GM19238 (cell line): ENCODE measurements around the gene GPATCH2.

Experiments
- DNase-seq: peaks from one replicate; pipeline ENCODE4 v3.0.0; 2011; ENCODE audit warnings: low spot score; ENCODE audit not compliant: insufficient read length

The GPATCH2 gene

DNA sequence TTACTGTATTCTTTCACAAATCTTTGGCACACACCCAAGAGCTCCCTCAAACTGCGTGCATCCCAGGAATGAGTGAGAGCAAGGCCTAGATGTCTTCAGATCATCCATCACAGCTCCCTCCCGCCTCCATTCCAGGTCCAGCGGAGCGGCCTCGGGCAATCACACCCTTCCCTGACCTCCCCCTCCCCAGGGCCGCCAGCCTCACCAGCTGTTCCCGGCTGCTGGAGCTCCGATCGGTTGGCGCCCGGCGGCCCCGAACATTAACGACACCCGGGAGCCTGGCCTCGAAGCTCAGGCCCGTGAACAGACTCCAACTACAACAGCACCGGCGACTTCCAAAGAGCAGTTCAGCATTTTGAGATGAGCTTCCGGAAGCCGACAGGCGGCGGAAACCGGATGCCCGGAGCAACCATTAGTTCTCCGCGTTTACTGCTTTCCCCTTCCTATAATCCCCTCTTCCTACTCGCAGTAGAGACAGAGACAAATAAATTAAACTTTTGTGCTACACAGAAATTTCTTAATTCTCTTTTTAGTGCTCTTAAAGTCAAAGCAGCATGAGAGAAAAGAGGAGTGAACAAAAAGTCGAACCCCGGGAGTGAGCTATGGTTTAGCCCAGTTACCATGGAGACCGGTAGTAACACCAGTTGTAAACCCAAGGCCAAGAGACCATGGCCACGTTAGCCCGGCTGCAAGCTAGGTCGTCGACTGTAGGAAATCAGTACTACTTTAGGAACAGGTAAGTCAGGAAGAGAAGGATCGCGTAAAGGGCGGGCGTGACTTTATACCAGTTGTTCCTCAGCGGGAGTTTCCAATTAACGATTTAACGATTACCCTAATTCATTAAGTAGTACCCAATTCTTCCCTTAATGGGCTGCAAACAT is at the start of gene GPATCH2, which contains the start of gene SPATA17:
TSS of gene GPATCH2 (minus strand) at position 380 of the 881 bp plus-strand sequence. CDS start at position 261, 119 bp downstream.
TSS of gene SPATA17 (plus strand) at position 634 of the 881 bp plus-strand sequence. CDS start at position 669, 35 bp downstream.
- peak; percentile 66 for DNase-seq

DNA sequence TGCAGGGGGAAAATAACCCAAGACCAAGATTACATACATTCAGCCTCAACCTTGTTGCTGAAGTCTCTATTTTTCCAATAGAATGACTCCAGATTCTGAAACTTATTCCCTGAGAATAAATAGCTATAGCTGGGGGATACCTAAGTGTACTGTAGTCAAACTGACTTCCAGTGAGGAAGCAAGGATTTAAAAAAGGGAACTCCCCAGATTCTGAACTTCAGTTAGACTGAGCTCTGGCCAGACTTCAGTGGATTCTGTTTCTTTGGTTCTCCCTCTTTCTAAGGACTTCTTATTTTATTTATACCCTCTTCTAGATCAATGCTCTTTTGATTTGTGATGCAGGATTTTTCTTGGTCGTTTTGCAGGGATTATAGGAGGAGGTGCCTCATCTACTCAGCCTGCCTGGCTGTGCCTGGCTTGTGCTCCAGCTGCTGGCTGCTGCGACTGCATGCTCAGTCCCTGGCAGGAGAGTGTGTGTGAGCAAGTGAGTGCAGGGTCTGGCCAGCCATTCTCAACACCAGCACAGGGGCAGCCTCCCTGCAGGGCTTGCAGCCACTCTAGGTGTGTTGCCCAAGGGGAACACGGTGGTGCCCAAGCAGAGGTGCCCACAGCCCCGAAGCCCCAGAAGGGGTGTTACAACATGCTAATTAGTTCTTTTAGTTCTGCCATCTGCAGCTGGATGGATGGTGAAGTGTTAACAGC is 43.3 kb upstream of the GPATCH2 start:
- no peak for DNase-seq

DNA sequence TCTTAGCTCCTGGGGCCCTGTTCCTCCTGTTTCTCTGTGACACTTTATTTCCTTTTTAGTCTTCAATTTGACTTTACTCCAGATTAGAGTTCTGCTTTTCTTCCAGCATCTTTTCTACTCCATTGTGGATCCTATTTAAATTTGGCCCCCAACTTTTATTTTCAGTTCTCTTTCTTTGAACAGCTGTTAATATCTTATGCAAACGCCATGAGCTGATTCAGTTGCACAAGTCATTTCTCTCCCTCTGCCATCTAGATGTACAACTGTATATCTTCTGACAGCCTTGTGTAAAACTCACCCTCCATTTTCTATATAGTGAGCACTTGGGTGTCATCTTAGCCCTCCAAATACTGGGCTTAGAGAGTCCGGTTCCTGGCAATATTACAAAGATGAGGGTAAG is 42.5 kb upstream of the GPATCH2 start:
- DNase-seq = no peak

DNA sequence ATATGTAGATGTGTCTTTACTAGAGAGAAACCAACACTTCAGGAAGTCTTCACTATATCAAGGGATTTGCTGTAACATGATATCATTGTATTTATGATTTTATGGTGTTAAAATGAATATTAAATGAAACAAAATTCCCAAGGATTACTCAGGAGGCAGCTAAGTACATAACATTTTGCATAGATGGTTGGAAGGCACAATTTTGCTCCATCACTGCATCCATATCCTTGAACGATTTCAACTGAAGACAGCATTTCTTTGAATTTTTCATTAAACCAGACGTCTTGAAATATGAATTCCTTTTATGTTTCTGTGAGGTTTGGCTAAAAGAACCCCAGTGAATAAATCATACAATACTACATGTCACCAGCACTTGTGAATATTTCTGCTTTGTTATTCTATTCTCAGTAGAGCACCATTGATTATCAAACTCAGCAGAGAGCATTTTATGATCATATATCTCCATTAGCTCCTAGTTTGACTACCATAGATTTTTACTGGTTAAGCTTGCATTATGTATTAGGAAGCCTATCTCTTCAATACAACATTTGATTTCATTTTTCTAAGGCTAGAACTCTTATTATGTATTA is 37.6 kb upstream of the GPATCH2 start:
- DNase-seq = no peak

DNA sequence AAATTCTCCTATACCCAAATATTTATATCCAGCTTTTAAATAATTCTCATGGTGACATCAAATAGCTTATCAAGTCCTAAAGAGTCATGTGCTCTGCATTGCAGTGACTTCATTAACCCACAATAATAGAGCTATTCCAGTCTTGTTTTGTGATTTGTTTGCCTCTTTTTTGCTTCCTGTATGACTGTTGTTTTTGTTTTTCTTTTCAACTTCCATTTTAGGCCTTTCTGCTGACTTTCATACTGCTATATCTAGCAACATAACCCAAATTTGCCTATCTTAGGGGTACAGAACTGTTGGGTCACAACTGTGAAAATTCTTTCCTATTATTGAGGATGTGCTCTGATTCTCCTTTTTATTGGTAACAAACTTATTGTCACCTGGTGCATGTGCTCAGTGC is 30.5 kb upstream of the GPATCH2 start:
- DNase-seq = no peak

DNA sequence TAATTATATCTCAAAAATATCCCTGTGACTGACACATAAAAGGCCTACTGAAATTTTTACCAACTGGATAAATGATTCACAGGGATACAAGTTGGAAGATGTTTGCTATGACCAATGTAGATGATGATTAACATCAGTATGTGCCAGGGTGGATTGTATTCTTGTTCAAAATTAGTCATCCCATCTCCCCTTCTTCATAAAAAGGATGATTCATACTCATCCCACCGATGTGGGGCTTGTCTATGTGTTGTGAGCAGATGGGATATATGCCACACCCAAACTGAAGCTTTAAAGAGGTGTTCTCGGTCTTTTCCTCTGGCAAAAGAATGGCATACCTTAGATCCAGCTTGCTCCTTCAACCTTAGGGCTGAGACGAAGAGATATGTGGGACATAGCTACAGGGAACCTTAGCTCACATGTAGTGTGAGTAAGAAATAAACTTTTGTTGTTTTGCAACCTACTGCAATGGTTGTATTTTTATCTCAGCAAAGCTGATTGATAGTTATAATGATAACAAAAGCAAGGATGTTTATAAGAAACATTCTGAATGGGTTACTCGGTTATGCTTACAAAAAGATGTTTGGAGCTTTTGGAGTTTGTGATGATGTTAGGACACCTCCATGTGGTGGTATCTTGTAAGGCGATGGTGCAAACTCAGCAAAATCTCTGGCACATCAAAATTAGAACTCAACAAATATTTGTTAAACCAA is 29.6 kb upstream of the GPATCH2 start:
- no peak for DNase-seq

DNA sequence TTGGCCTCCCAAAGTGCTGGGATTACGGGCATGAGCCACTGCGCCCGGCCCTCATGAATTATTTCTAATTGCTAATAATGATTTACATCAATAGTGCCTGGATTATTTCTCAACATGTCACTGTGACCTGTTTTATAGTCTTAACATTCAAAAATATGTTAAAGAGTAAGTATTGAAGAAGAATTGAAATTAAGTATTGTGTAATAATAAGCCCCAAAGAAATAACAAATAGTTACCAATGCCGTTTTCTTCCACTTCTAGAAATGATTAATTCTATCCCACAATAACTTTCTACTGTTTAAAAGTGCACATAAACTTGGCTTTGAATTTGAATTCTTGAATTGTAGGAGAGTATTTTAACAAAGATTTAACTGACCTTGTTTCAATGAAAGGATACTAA is 19.8 kb upstream of the GPATCH2 start:
- DNase-seq = no peak

DNA sequence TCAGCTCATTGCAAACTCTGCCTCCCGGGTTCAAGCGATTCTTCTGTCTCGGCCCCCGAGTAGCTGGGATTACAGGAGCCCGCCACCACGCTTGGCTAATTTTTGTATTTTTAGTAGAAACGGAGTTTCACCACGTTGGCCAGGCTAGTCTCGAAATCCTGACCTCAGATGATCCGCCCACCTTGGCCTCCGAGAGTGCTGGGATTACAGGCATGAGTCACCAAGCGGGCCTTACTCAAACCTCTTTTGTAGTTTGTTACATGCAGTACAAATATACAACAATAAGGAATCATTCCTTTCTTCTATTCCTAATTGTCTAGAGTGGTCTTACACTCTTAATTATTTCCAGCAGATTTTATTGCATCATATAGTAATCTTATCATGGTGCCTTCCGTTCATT is 16.9 kb upstream of the GPATCH2 start:
- DNase-seq = no peak

DNA sequence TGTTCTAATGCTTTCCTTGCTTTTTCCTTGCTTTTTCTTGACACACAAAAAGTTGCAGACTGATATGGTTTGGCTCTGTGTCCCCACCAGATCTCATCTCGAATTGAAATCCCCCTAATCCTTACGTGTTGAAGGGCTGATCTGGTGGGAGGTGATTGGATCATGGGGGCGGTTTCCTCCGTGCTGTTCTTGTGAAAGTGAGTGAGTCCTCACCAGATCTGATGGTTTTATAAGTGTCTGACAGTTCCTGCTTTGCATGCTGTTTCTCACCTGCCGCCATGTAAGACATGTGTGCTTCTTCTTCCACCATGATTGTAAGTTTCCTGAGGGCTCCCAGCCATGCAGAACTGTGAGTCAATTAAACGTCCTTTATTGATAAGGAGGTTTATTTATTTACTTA is 11.6 kb upstream of the GPATCH2 start:
- no peak for DNase-seq

DNA sequence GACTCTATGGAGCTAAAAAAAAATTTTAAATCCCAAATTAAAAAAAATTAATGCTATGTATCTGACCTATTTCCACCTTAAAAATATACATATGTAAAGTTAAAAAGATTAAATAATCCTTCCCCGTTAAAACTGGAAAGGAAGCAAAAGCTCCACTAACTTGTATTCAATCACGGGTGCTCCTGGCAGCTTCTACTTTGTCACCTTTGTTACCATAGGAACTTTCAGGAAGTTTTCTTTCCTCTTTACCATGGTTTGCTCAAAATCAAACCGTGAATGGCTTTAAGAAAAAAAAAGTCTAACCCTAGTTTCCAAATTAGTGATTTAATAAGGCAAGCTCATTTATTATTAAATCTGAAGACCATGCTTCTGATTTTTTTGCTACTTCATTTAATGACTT is 3.5 kb downstream of the GPATCH2 start:
- DNase-seq = no peak

DNA sequence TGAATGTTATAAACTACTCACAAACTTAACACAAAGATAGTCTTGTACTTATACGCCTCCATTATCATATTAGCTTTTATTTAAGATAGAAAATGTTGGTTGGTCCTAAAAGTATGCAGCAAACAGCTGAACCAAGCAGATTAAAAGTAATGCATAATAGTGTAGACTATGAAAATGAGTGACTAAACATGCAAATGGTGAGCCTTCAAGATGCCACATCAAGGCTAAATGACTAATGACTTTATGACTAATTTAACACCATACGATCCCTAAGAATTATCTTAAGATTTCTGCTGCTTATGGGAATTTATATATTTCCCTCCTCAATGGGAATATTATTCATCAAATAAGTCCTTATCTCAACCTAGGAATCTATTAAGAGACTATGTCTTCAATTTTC is 4.6 kb downstream of the GPATCH2 start:
- DNase-seq = no peak

DNA sequence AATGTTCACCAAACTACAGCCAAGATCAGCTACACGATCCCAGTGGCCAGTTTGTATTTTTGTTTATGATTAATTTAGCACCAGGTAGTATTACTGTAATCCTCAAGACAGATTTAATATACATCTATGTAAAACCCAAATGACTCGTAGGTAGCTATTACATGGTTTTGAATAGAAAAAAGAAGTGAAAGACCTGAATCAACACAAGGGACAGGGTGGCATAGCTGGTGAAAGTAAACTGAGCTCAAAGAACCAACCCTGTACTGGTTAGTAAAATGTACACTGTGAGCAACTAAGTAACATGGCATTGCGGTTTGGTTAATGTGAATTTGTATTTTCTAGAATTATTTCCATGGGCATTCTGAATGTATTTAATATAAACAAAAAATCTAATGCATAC is 8.8 kb downstream of the GPATCH2 start:
- DNase-seq = no peak

DNA sequence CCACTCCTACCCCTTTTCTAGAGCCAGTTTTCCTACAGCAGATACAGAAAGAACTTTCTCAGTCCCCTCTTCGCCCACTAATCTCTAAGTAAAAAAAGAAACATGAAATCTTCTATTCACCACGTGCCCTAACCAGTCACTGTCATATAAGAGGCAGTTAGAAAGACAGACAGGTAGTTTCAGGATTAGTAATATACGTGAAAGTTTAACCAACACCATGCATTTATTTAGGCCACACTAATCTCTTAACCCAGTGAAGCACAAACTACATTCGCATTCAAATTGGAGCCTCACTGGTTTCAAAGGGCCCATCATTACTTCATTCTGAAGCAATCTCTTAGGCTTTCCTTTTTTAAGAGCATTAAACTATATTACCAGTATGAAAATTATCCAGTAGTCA is 10.1 kb downstream of the GPATCH2 start:
- peak; percentile 16 for DNase-seq

DNA sequence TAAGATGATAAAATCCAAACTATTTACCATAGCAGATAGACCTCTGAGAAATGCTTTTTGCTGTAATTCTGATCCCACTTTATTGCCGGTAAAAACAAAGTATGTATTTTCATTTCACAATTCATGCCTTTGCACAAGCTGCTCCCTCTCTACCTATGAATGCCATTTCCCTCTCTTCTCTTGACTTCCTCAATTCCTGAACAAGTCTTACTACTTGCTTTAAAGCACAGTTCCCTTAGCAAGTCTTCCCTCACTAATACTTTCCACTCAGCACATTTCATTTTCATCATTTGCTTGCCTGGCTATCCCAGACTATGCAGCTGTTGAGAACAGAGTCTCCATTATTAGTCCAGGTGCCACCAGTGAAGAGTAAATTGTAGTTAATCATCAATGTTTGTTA is 13.8 kb downstream of the GPATCH2 start:
- DNase-seq = no peak

DNA sequence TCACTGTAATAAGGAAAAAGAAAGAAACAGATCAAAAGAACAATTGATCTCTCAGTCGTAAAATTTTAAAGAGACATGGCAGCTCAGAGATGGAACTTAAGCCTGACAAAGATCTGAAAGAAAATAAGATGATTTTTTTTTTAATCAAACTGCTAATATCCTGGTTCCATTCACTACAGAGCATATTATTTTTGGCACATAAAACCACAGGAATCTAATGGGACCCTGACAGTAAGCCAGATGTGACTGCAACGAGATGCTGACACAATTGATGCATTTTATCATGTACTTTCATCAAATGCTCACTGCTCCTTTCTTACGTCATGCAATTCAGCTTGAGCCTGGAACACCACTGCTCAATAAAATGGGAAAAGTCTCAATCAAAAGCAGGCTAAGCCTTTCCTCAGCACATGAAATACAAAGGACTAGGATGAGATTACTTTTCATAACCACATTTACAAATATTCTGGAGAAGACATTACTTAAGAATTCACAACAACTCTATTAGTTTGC is 16.6 kb downstream of the GPATCH2 start:
- no peak for DNase-seq

DNA sequence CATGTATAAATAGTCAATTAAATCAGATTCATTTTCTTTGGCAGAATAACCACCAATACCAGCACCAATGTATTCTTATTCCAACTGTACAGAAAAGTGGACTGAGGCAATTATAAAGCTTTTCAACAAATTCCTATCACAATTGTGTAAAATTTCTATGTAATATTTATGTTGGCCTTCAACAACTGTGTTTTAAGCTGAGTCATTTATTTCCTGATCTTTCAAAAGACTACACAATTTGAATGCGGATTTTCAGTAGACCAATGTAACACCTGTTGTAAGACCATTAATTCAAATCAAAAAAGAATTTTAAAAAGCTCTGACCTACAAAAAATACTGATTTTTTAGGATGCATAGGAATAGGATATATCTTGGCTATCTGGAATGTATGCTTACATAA is 25.5 kb downstream of the GPATCH2 start:
- DNase-seq = no peak

DNA sequence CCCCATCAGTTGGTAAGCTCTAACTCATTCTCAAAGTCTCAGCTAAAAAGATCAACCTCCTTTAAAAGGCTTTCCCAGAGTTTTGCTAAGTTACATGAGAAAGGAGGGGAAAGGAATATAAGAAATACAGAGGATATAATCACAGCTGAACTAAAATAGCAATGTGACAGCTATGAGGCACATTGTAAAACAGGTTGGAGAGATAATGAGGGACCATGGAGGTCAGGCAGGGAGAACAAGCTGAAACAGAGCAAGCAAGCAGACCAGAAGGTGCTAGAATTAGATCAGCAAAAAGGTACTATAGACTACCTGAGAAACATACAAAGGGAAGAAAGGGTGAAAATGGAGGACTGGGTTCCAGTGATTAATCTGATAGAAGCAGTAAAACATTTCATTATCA is 28.5 kb downstream of the GPATCH2 start:
- no peak for DNase-seq

DNA sequence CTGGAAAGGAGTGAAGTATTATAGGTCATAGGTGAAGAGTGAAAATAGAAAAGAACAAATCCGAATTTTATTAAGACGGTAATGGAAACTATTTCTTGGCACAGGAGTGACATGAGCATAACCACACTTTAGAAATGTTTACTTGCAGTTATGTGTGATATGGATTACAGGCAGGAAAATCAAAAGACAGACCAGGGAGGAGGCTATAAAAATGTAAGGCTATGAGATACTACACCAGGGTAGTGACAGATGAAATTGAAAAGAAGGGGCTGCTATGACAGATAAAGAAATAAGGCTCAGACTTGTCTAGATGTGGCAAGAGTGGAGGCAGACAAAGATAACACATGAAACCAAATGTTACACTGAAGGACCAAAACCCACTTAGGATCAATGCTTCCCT is 31.7 kb downstream of the GPATCH2 start:
- no peak for DNase-seq

DNA sequence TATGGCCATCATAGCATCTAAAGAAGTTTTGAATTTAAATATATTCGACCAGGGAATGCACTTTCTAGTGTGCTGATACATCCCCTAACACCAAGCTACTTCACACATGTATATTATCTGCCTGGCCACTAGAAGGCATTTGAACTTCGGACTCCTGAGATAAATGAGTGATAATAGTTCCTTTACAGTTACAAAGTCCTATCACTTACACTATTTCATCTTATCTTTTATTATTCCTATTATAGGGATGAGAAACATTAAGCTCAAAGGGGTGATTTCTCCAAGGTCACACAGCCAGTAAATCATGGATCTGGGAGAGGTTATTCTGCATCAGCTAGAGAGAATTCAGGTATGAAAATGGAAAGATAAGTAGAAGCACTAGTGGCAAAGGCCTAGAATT is 40.3 kb downstream of the GPATCH2 start:
- no peak for DNase-seq

DNA sequence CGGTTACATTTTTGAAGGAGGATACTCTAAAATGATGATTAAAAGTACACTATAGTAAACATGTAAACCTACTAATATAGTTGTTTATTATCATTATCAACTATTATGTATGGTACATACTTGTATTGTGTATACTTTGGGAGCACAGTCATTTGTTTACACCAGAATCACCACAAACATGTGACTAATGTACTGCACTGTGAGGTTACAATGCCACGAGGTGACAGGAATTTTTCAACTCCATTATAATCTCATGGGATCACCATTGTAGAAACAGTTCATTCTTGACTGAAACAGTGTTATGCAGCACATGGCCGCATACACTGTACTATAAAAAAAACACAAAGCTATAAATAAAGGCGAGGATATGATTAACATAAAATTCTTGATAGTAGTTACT is 44.3 kb downstream of the GPATCH2 start:
- DNase-seq = no peak

DNA sequence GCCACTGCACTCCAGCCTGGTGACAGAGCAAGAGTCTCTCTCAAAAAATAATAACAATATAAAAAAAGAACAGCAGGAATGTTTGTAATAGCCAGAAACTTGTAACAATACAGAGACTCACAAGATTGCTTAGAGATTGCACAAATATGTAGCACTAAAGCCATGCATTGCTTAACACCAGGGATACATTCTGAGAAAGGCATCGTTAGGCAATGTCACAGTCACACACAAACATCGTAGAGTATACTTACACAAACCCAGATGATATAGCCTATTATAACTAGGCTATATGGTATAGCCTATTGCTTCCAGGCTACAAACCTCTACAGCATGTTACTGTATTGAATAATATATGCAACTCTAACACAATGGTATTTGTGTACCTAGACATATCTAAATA is 45.3 kb downstream of the GPATCH2 start:
- DNase-seq = no peak
